GM23248 (cell line): ENCODE data around the gene TMEM150B. TPM values are rescaled to one million over a fixed set of nuclear protein-coding genes. Genes with fewer than 3 reads are reported as not detected.

ENCODE experiments used
- DNase-seq: peaks from one replicate; pipeline ENCODE4 v3.0.0-alpha.2; 2015
- H2AFZ ChIP-seq: fragments of 200-600 bp; sonication (generic); 2 replicates; pipeline ENCODE4 v1.6.1; 2016; ENCODE audit warnings: antibody characterized with exemption
- H3F3A ChIP-seq: fragments of 200-600 bp; sonication (generic); 2 replicates; pipeline ENCODE4 v1.6.1; 2016; ENCODE audit warnings: mild to moderate bottlenecking, antibody characterized with exemption, mixed run types; ENCODE audit not compliant: insufficient read depth
- H3K27ac ChIP-seq: fragments of 200-600 bp; sonication (generic); 2 replicates; pipeline ENCODE4 v1.5.1; 2016; ENCODE audit warnings: mild to moderate bottlenecking
- H3K27me3 ChIP-seq: fragments of 200-600 bp; sonication (generic); replicated peaks from 2 replicates; pipeline ENCODE4 v1.6.1; 2016; ENCODE audit warnings: mild to moderate bottlenecking; ENCODE audit not compliant: insufficient read depth
- H3K36me3 ChIP-seq: fragments of 200-600 bp; sonication (generic); 2 replicates; pipeline ENCODE4 v1.6.1; 2016; ENCODE audit warnings: low read depth, mild to moderate bottlenecking
- H3K4me1 ChIP-seq: fragments of 200-600 bp; sonication (generic); 2 replicates; pipeline ENCODE4 v1.6.1; 2016; ENCODE audit warnings: mild to moderate bottlenecking; ENCODE audit not compliant: insufficient read depth
- H3K4me2 ChIP-seq: fragments of 200-600 bp; sonication (generic); one replicate; pipeline ENCODE4 v1.6.1; 2016; ENCODE audit warnings: mild to moderate bottlenecking; ENCODE audit not compliant: unreplicated experiment
- H3K4me3 ChIP-seq: fragments of 200-600 bp; sonication (generic); 2 replicates; pipeline ENCODE4 v1.5.1; 2016; ENCODE audit warnings: mild to moderate bottlenecking
- H3K79me2 ChIP-seq: fragments of 200-600 bp; sonication (generic); 2 replicates; pipeline ENCODE4 v1.6.1; 2016; ENCODE audit warnings: mild to moderate bottlenecking; ENCODE audit not compliant: insufficient read depth
- H3K9ac ChIP-seq: fragments of 200-600 bp; sonication (generic); 2 replicates; pipeline ENCODE4 v1.6.1; 2016; ENCODE audit warnings: mild to moderate bottlenecking
- H3K9me2 ChIP-seq: fragments of 200-600 bp; sonication (generic); 2 replicates; pipeline ENCODE4 v1.6.1; 2016; ENCODE audit warnings: mixed run types, mild to moderate bottlenecking, moderate library complexity; ENCODE audit not compliant: insufficient read depth
- H3K9me3 ChIP-seq: fragments of 200-600 bp; sonication (generic); one replicate; pipeline ENCODE4 v1.6.1; 2017; ENCODE audit warnings: low read depth
- H4K20me1 ChIP-seq: fragments of 200-600 bp; sonication (generic); 2 replicates; pipeline ENCODE4 v1.6.0; 2016; ENCODE audit not compliant: insufficient read depth
- EZH2 ChIP-seq: fragments of 200-600 bp; sonication (generic); IDR thresholded peaks from 2 replicates; pipeline ENCODE4 v1.6.1; 2018; ENCODE audit warnings: antibody characterized with exemption, mild to moderate bottlenecking; ENCODE audit not compliant: insufficient read depth, poor library complexity, severe bottlenecking
- EZH2phosphoT487 ChIP-seq: fragments of 200-600 bp; sonication (generic); IDR thresholded peaks from 2 replicates; pipeline ENCODE4 v1.6.1; 2018; ENCODE audit warnings: antibody characterized with exemption, moderate library complexity, mild to moderate bottlenecking, low read depth; ENCODE audit not compliant: insufficient read depth
- WGBS, 2 experiments: methylation state at CpG; one replicate each; pipeline ENCODE4 v1.1.6; 2015 to 2017; ENCODE audit warnings: low lambda C conversion rate in 2 of 2, low coverage in 1 of 2; ENCODE audit errors: missing lambda C conversion rate in 2 of 2; 5-methylcytosine and 5-hydroxymethylcytosine counted together
- in situ Hi-C: fragments of 300-500 bp; cut with MboI; formaldehyde crosslinking; loops from 2 replicates; pipeline ENCODE4 v1.15.0; 2020
- polyA plus RNA-seq: library from polyadenylated mRNA; unstranded; fragments of >200 nt; fragmentation: Nextera tagmentation; extraction: Ambion mirVana; gene quantifications from 2 replicates; pipeline ENCODE4 v1.2.1, GENCODE V29; 2016
- total RNA-seq: library from RNA; depleted of rRNA; stranded (reverse); fragments of >200 nt; shearing (Covaris generic); gene quantifications from 2 replicates; pipeline ENCODE4 v1.2.3, GENCODE V29; 2014

The TMEM150B gene
- total and polyA plus RNA-seq, 2 experiments from 2014 or later, result not detected

DNA sequence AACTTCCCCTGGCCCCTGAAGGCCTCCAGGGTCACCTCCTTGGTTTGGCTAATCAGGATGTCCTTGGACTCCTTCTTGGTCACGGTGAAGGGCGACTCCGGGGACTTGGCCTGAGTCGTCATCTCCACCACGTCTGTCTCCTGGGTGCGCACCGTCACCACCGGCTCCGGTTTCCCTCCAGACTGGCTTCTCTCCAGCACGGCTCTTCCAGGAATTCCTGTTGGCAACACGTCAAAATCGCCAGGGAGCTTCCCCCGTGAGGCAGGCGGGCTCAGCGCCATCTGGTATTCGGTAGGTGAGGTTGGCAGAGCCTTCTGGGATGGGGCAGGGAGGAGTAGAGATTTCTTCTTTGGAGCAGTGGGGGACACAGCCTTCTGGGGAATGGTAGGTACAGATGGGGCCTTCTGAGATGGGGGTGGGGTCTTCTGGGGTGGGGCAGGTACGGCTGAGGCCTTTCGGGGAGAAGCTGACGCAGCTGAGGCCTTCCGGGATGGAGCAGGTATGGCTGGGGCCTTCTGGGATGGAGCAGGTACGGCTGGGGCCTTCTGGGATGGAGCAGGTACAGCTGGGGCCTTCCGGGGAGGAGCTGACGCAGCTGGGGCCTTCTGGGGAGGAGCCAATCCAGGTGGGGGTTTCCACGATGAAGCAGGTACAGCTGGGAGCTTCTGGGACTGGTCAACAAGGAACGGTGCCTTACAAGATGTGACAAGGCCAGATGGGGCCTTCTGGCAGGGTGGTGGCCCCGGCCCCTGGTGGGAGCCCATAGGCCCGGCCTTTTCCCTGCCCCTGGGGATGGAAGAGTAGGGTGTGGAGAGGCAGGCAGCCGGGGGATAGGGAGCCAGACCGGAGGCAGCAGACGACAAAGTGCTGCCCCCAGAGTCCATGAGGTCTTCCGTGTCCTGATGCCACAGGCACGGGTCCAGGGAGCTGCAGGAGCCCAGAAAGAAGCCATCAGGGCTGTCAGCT lies 34.1 kb upstream of the TMEM150B start:
- Histone ChIP-seq H3K36me3 (no peaks in the 10 kb centered on the region), H3F3A (peaks cover 6% of the 10 kb centered on the region), H3K4me2 (no peak overlapping the region), H3K4me1 (no peaks in the 10 kb centered on the region), H3K9ac (no peak overlapping the region), H3K4me3 (no peak overlapping the region), H2AFZ (no peak overlapping the region), H3K9me3 (no peaks in the 10 kb centered on the region), H3K79me2 (no peaks in the 10 kb centered on the region), H4K20me1 (no peaks in the 10 kb centered on the region), H3K27ac (no peak overlapping the region), H3K27me3 (peaks cover 17% of the 10 kb centered on the region), H3K9me2 (no peaks in the 10 kb centered on the region)
- in situ Hi-C loops, result no loop called here
- no peak for DNase-seq
- 67% methylated on average over 28 to 32 of the region's 32 CpGs for WGBS, 2 experiments
- TF ChIP-seq EZH2phosphoT487, result no peak
- TF ChIP-seq EZH2, result no peak

GRCh38 chr19:55358493-55358892 lies 33.4 kb upstream of the TMEM150B start:
- 85 to 86% methylated on average over 14 to 19 of the region's 19 CpGs for WGBS, 2 experiments
- H4K20me1 ChIP-seq, result no peaks in the 10 kb centered on the region
- in situ Hi-C loops, result no loop called here

DNA sequence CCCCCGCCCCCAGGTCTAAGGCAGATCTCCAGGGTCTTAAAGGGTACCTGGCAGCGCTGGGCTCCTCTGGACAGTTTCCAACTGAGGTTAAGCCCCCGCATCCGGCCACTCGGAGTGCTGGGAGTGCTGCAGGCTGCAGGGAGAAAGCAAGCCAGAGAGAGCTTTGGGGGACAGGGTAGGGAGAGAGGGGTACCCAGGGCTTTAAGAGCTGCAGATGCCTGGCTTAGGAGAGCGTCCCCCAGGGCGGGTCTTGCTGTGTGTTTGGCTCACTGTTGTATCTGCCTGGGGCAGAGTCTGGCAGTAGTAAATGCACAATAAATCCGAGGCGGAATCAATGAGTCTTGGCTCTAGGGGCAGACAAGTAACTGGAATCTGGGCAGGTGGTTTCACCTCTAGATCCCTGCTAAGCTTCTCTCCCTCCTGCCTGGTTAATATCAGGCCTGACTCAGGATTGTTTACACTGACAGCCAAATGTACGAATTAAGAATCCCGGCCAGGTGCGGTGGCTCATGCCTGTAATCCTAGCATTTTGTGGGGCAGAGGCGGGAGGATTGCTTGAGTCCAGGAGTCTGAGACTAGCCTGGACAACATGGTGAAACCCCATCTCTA lies 30.2 kb upstream of the TMEM150B start:
- H2AFZ ChIP-seq, result no peak overlapping the region
- H4K20me1 ChIP-seq, result no peaks in the 10 kb centered on the region
- H3K4me3 ChIP-seq, result no peak overlapping the region
- WGBS, 2 experiments, result 17 to 20% methylated on average over 12 to 13 of the region's 13 CpGs
- H3K9me3 ChIP-seq, result no peaks in the 10 kb centered on the region
- no peaks in the 10 kb centered on the region for H3F3A ChIP-seq
- H3K27ac ChIP-seq, result no peak overlapping the region
- H3K9ac ChIP-seq, result no peak overlapping the region
- no peak overlapping the region for H3K4me2 ChIP-seq
- no peaks in the 10 kb centered on the region for H3K9me2 ChIP-seq
- TF ChIP-seq EZH2 (peak; percentile 12), EZH2phosphoT487 (no peak)
- H3K27me3 ChIP-seq, result peaks cover 40% of the 10 kb centered on the region
- no peaks in the 10 kb centered on the region for H3K36me3 ChIP-seq
- DNase-seq, result no peak
- in situ Hi-C loops, result no loop called here
- H3K4me1 ChIP-seq, result no peaks in the 10 kb centered on the region
- H3K79me2 ChIP-seq, result no peaks in the 10 kb centered on the region

More at GRCh38 chr19:55358493-55358892, 33.4 kb upstream of the TMEM150B start:
- no peaks in the 10 kb centered on the region for H3K36me3 ChIP-seq
- no peaks in the 10 kb centered on the region for H3F3A ChIP-seq
- H3K9ac ChIP-seq, result no peak overlapping the region
- no peaks in the 10 kb centered on the region for H3K79me2 ChIP-seq
- no peak overlapping the region for H3K4me3 ChIP-seq
- no peaks in the 10 kb centered on the region for H3K9me2 ChIP-seq
- H3K27ac ChIP-seq, result no peak overlapping the region
- H3K4me1 ChIP-seq, result no peaks in the 10 kb centered on the region
- TF ChIP-seq EZH2phosphoT487 (no peak), EZH2 (no peak)
- H2AFZ ChIP-seq, result no peak overlapping the region
- H3K4me2 ChIP-seq, result no peak overlapping the region
- H3K27me3 ChIP-seq, result peaks cover 20% of the 10 kb centered on the region
- no peak for DNase-seq
- no peaks in the 10 kb centered on the region for H3K9me3 ChIP-seq

GRCh38 chr19:55354698-55355212 lies 29.6 kb upstream of the TMEM150B start, which contains the start of gene COX6B2:
TSS of gene COX6B2 (minus strand) at chr19:55354719. CDS start at chr19:55354521, 198 bp downstream.
- Histone ChIP-seq H3K4me1 (no peaks in the 10 kb centered on the region), H3K27ac (no peak within 1 kb of the TSS), H3K36me3 (no peaks in the 10 kb centered on the region), H3K79me2 (no peaks in the 10 kb centered on the region), H3K27me3 (peaks cover 40% of the 10 kb centered on the region), H2AFZ (peak within 1 kb of the TSS; percentile 54), H4K20me1 (no peaks in the 10 kb centered on the region), H3K4me3 (peak within 1 kb of the TSS; percentile 67), H3K9ac (peak within 1 kb of the TSS; percentile 20; the same call in 1 of the 2 replicates), H3K9me2 (no peaks in the 10 kb centered on the region), H3K4me2 (peak within 1 kb of the TSS; percentile 75), H3F3A (no peaks in the 10 kb centered on the region), H3K9me3 (no peaks in the 10 kb centered on the region)
- TF ChIP-seq EZH2, result no peak
- no peak for TF ChIP-seq EZH2phosphoT487
- WGBS, 2 experiments, result 0 to 3% methylated on average over 14 to 37 of the region's 43 CpGs
- in situ Hi-C loops, result no loop called here
- no peak for DNase-seq
